Choroid plexus epithelial cell (primary cell): ENCODE measurements around the gene BMP2.

ENCODE experiments used
- DNase-seq: peaks from one replicate; pipeline ENCODE4 v3.0.0-alpha.2; 2010; ENCODE audit warnings: low read depth
- H3K4me3 ChIP-seq: 2 replicates; pipeline ENCODE4 v1.5.1; 2011; ENCODE audit warnings: low read depth, mild to moderate bottlenecking, control low read depth, low read length, moderate library complexity
- CTCF ChIP-seq: conservative IDR thresholded peaks from 2 replicates; pipeline ENCODE4 v1.5.1; 2011; ENCODE audit warnings: low read depth, mild to moderate bottlenecking, control low read depth, inconsistent platforms, low read length, moderate library complexity

BMP2 gene

GRCh38 chr20:6784210-6784631, 16.7 kb downstream of the BMP2 start:
- H3K4me3 ChIP-seq, result no peak overlapping the region
- no peak for TF ChIP-seq CTCF
- peak; percentile 13 for DNase-seq

- TF ChIP-seq CTCF, result no peak
- H3K4me3 ChIP-seq, result no peak overlapping the region
- DNase-seq, result no peak
These were observed 17.3 kb downstream of the BMP2 start for GRCh38 chr20:6784767-6785166.

- DNase-seq, result no peak
- no peak overlapping the region for H3K4me3 ChIP-seq
- TF ChIP-seq CTCF, result no peak
These were observed 19.1 kb downstream of the BMP2 start for GRCh38 chr20:6786548-6786947.

- DNase-seq, result no peak
- H3K4me3 ChIP-seq, result no peak overlapping the region
- TF ChIP-seq CTCF, result no peak
These were observed 25.3 kb downstream of the BMP2 start for GRCh38 chr20:6792789-6793188.

- no peak for TF ChIP-seq CTCF
- peak; percentile 12 for DNase-seq
- H3K4me3 ChIP-seq, result no peak overlapping the region
These were observed 34.7 kb downstream of the BMP2 start for GRCh38 chr20:6802227-6802626.

GRCh38 chr20:6806275-6806674, 38.8 kb downstream of the BMP2 start:
- no peak for TF ChIP-seq CTCF
- H3K4me3 ChIP-seq, result no peak overlapping the region
- no peak for DNase-seq

GRCh38 chr20:6811262-6812035, 44.0 kb downstream of the BMP2 start:
- TF ChIP-seq CTCF, result no peak
- H3K4me3 ChIP-seq, result no peak overlapping the region

More at GRCh38 chr20:6811262-6812035, 44.0 kb downstream of the BMP2 start:
- no peak for DNase-seq
